HepG2 (cell line): ENCODE results near the gene URB1. TPM values are rescaled to one million over a fixed set of nuclear protein-coding genes. Genes with fewer than 3 reads are reported as not detected.

ENCODE experiments used
- ARNT2 ChIP-seq: sonication (generic); formaldehyde crosslinking; IDR thresholded peaks from 2 replicates; pipeline ENCODE4 v1.8.0; 2022; ENCODE audit warnings: mild to moderate bottlenecking, low read depth, missing genetic modification reagents, moderate library complexity
- BATF2 ChIP-seq: sonication (generic); formaldehyde crosslinking; IDR thresholded peaks from 2 replicates; pipeline ENCODE4 v1.8.0; 2022; ENCODE audit warnings: mild to moderate bottlenecking, missing genetic modification reagents, moderate library complexity
- ELF3 ChIP-seq: IDR thresholded peaks from 2 replicates; pipeline ENCODE4 v1.6.1; 2016; ENCODE audit warnings: missing genetic modification reagents, missing compliant biosample characterization
- ERF ChIP-seq: IDR thresholded peaks from 2 replicates; pipeline ENCODE4 v1.6.1; 2018; ENCODE audit warnings: missing biosample characterization, missing genetic modification reagents
- FOXK1 ChIP-seq: sonication (generic); formaldehyde crosslinking; IDR thresholded peaks from 2 replicates; pipeline ENCODE4 v1.4.0; 2020; ENCODE audit warnings: low read depth, missing genetic modification reagents, borderline replicate concordance
- GATA4 ChIP-seq: sonication (generic); IDR thresholded peaks from 2 replicates; pipeline ENCODE4 v1.6.1; 2016; ENCODE audit warnings: antibody characterized with exemption, low read depth, borderline replicate concordance
- GZF1 ChIP-seq: sonication (generic); formaldehyde crosslinking; IDR thresholded peaks from 2 replicates; pipeline ENCODE4 v1.5.1; 2020; ENCODE audit warnings: mild to moderate bottlenecking, missing genetic modification reagents
- MTERF4 ChIP-seq: sonication (generic); formaldehyde crosslinking; IDR thresholded peaks from 2 replicates; pipeline ENCODE4 v1.8.0; 2023; ENCODE audit warnings: mild to moderate bottlenecking, missing genetic modification reagents
- NBN ChIP-seq: fragments of 450-650 bp; conservative IDR thresholded peaks from 2 replicates; pipeline ENCODE4 v1.6.1; 2017
- NRL ChIP-seq: sonication (generic); formaldehyde crosslinking; IDR thresholded peaks from 2 replicates; pipeline ENCODE4 v1.5.0; 2020; ENCODE audit warnings: missing genetic modification reagents, mild to moderate bottlenecking, moderate library complexity, borderline replicate concordance
- RBAK ChIP-seq: sonication (generic); formaldehyde crosslinking; IDR thresholded peaks from 2 replicates; pipeline ENCODE4 v1.5.1; 2020; ENCODE audit warnings: mild to moderate bottlenecking, missing genetic modification reagents
- RFX1 ChIP-seq: fragments of 450-650 bp; IDR thresholded peaks from 2 replicates; pipeline ENCODE4 v1.6.1; 2017
- ZBTB20 ChIP-seq: sonication (generic); formaldehyde crosslinking; IDR thresholded peaks from 2 replicates; pipeline ENCODE4 v1.8.1; 2023; ENCODE audit warnings: missing genetic modification reagents, low read depth, mild to moderate bottlenecking, borderline replicate concordance
- ZHX2 ChIP-seq, 2 experiments: sonication (generic) in 1 of 2; formaldehyde crosslinking in 1 of 2; IDR thresholded peaks; 2 replicates each; pipeline versions ENCODE4 v1.6.1 to v1.9.0; 2014 to 2022; ENCODE audit warnings: antibody characterized with exemption in 1 of 2, borderline replicate concordance in 1 of 2, inconsistent platforms in 1 of 2, low read depth in 1 of 2, missing genetic modification reagents in 1 of 2
- ZNF512 ChIP-seq: sonication (generic); formaldehyde crosslinking; IDR thresholded peaks from 2 replicates; pipeline ENCODE4 v1.4.0; 2020; ENCODE audit warnings: mild to moderate bottlenecking, missing genetic modification reagents
- ZNF556 ChIP-seq: sonication (generic); formaldehyde crosslinking; IDR thresholded peaks from 2 replicates; pipeline ENCODE4 v1.4.0; 2020; ENCODE audit warnings: mild to moderate bottlenecking, missing genetic modification reagents, borderline replicate concordance
- ZNF841 ChIP-seq: sonication (generic); formaldehyde crosslinking; IDR thresholded peaks from 2 replicates; pipeline ENCODE4 v1.8.1; 2023; ENCODE audit warnings: missing genetic modification reagents, borderline replicate concordance
- ZSCAN20 ChIP-seq: sonication (generic); formaldehyde crosslinking; IDR thresholded peaks from 2 replicates; pipeline ENCODE4 v1.4.0; 2020; ENCODE audit warnings: missing genetic modification reagents, mild to moderate bottlenecking, borderline replicate concordance
- ZSCAN21 ChIP-seq: sonication (generic); formaldehyde crosslinking; IDR thresholded peaks from 2 replicates; pipeline ENCODE4 v1.8.0; 2022; ENCODE audit warnings: mild to moderate bottlenecking, missing genetic modification reagents, moderate library complexity, borderline replicate concordance
- polyA plus RNA-seq, 8 experiments: library from polyadenylated mRNA; depleted of rRNA in 3 of 8; stranded (reverse) in 7 of 8; unstranded in 1 of 8; fragments of >200 nt; fragmentation: Illumina TruSeq in 4 of 8; extraction: Trizol in 4 of 8; gene quantifications; 2 replicates each; pipeline versions ENCODE4 v1.2.1 to v1.2.3, GENCODE V29; 2011 to 2016; ENCODE audit warnings: low read depth in 4 of 8, missing spikeins in 1 of 8, mixed read lengths in 1 of 8; ENCODE audit not compliant: insufficient read depth in 1 of 8
- total RNA-seq, 5 experiments: library from RNA; depleted of rRNA; stranded (reverse); fragments of >200 nt; fragmentation: Illumina TruSeq; extraction: Trizol; gene quantifications; 2 replicates each; pipeline ENCODE4 v1.2.3, GENCODE V29; 2016; ENCODE audit warnings: low read depth in 1 of 5

URB1 gene
- total and polyA plus RNA-seq, 2 of the 13 experiments (the other 11 are each of a cell fraction or from before 2014, with no cell fraction given), result 4.5 to 16.7 TPM

GRCh38 chr21:32392880-32393676 is at the start of gene URB1 (continued):
- TF ChIP-seq ZSCAN21 (CRISPR knock-in tag), result no peak
- no peak for TF ChIP-seq MTERF4 (CRISPR knock-in tag)
- peak; percentile 72; the same call in 1 of the 2 replicates for TF ChIP-seq GZF1
- peak; percentile 54; the same call in 1 of the 2 replicates for TF ChIP-seq ELF3 (CRISPR knock-in tag)
- TF ChIP-seq ZHX2 (IDR thresholded peaks at IDR 0.05; ENCODE audit: low read depth), result no peak
- 0 out of 2 replicates have a peak, but pooled peaks have one; percentile 36 for TF ChIP-seq ZHX2 (CRISPR knock-in tag; IDR thresholded peaks at IDR 0.05; ENCODE audit: borderline replicate concordance)
- 0 out of 2 replicates have a peak, but pooled peaks have one; percentile 28 for TF ChIP-seq ZSCAN20 (CRISPR knock-in tag)
- TF ChIP-seq ZNF556, result peak; percentile 9; the same call in 1 of the 2 replicates
- 0 out of 2 replicates have a peak, but pooled peaks have one; percentile 8 for TF ChIP-seq ZNF841 (CRISPR knock-in tag)
- TF ChIP-seq FOXK1, result 0 out of 2 replicates have a peak, but pooled peaks have one; percentile 19
- TF ChIP-seq ERF (CRISPR knock-in tag), result 0 out of 2 replicates have a peak, but pooled peaks have one; percentile 30
- 0 out of 2 replicates have a peak, but pooled peaks have one; percentile 31 for TF ChIP-seq NRL (CRISPR knock-in tag)
- TF ChIP-seq ZNF512 (CRISPR knock-in tag), result no peak
- TF ChIP-seq RFX1, result no peak
- peak; percentile 28; the same call in 1 of the 2 replicates for TF ChIP-seq GATA4
- TF ChIP-seq RBAK (CRISPR knock-in tag), result no peak
- no peak for TF ChIP-seq NBN
- peak; percentile 68; the same call in 1 of the 2 replicates for TF ChIP-seq BATF2 (CRISPR knock-in tag)
- TF ChIP-seq ARNT2 (CRISPR knock-in tag), result 0 out of 2 replicates have a peak, but pooled peaks have one; percentile 26
- peak; percentile 68; the same call in 1 of the 2 replicates for TF ChIP-seq ZBTB20 (CRISPR knock-in tag)
